ENCODE measurements around the gene CDH5.

The CDH5 gene

DNA sequence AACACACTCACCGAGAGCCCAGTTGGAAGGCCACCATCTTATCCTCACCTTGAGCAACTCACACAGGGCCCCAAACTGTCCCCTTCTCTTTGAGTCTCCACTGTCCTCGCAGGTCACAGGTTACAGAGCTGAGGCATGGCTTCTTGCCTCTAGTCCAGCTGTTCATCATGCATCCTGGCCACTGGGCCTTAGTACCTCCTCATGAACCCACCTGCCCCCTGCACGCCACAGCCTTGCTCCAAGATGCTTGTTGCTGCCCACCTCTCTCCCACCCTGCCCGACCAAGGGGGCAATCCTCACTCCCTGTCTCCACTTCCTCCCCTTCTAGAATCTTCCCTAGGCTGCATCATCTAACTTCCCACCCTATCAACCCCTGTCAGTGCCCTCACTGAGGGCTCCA is 17.1 kb downstream of the CDH5 start:
- DNase-seq (ENCODE audit: extremely low read depth, low read depth) = no peak
- H3K4me3 ChIP-seq (replicated peaks; ENCODE audit: low read depth, low read length) = no peak overlapping the region
- TF ChIP-seq, protein P1, sequence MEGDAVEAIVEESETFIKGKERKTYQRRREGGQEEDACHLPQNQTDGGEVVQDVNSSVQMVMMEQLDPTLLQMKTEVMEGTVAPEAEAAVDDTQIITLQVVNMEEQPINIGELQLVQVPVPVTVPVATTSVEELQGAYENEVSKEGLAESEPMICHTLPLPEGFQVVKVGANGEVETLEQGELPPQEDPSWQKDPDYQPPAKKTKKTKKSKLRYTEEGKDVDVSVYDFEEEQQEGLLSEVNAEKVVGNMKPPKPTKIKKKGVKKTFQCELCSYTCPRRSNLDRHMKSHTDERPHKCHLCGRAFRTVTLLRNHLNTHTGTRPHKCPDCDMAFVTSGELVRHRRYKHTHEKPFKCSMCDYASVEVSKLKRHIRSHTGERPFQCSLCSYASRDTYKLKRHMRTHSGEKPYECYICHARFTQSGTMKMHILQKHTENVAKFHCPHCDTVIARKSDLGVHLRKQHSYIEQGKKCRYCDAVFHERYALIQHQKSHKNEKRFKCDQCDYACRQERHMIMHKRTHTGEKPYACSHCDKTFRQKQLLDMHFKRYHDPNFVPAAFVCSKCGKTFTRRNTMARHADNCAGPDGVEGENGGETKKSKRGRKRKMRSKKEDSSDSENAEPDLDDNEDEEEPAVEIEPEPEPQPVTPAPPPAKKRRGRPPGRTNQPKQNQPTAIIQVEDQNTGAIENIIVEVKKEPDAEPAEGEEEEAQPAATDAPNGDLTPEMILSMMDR (IDR thresholded peaks at IDR 0.05; ENCODE audit: low read depth, low read length, missing control alignments) = no peak

DNA sequence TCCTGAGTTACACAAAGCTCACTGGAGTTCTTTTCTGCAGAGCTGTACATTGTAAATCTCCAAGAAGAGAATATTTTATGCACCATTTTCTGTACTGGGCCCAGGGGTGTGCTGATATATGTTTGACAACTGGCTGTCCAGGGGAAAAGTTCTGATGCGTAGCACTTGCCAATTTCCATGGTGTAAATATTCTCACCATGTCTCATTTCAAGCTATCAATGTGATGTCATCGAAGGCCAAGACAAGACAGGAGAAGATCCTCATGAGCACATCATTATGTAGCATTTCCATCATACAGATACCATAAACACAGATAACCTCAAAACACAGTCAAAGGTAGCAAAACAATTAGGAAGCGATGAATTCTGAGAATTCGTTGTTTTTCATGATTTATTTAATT is 18.9 kb downstream of the CDH5 start:
- no peak overlapping the region for H3K4me3 ChIP-seq (replicated peaks; ENCODE audit: low read depth, low read length)
- TF ChIP-seq, protein P1 (IDR thresholded peaks at IDR 0.05; ENCODE audit: low read depth, low read length, missing control alignments) = no peak
- DNase-seq (ENCODE audit: extremely low read depth, low read depth) = no peak

DNA sequence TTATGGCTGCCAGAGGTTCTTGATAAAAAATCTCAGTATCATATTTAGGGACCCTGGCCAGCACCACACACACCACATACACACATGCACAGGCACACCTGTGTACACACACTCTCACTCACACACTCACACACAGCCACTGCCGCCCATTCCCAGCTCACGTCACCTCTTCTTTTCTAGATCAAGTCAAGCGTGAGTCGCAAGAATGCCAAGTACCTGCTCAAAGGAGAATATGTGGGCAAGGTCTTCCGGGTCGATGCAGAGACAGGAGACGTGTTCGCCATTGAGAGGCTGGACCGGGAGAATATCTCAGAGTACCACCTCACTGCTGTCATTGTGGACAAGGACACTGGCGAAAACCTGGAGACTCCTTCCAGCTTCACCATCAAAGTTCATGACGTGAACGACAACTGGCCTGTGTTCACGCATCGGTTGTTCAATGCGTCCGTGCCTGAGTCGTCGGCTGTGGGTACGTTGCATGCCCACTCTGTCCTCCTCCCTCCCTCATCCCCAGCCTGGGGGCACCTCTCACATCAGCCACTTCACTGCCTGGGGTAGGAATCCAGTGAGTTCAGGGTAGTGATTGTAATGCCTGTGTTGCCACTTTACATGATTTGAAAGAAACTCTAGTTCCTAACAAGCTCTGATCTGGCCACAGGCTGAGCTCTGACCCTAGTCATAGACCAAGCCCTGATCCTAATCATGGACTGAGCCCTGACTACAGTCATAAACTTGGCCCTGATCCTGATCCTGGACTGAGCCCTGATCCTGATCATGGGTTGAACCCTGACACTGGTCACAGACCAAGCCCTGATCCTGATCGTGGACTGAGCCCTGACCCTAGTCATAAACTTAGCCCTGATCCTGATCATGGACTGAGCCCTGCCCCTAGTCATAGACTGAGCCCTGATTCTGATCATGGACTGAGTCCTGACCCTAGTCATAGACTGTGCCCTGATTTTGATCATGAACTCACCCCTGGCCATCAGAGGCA is 20.4 kb downstream of the CDH5 start:
- TF ChIP-seq, protein P1 (IDR thresholded peaks at IDR 0.05; ENCODE audit: low read depth, low read length, missing control alignments) = no peak
- DNase-seq (ENCODE audit: extremely low read depth, low read depth) = no peak
- no peak overlapping the region for H3K4me3 ChIP-seq (replicated peaks; ENCODE audit: low read depth, low read length)

DNA sequence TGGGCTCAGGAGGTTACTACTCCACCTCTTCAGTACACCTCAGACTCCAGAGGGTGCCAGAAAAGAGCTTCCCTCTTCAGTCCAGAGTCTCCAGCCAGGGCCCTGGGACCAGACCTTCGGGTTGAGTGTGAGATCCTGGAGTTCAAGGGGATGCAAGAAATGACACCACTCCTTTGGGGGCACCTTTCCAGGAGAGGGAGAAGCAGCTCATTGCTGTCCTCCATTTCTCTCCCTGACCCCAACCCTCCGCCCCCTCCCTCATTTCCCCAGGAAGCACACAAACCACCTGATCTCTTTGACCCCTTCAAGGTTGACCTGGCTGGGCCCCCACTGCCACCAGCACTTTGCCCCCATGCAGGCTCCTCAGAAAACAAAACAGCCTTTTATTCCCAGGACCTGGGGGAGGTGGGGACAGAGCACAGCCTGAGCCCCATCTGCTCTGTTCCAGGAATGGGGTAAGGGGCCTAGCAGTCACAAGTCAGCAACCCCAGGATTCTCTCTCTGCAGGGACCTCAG is 21.4 kb downstream of the CDH5 start:
- TF ChIP-seq, protein P1 (IDR thresholded peaks at IDR 0.05; ENCODE audit: low read depth, low read length, missing control alignments) = no peak

DNA sequence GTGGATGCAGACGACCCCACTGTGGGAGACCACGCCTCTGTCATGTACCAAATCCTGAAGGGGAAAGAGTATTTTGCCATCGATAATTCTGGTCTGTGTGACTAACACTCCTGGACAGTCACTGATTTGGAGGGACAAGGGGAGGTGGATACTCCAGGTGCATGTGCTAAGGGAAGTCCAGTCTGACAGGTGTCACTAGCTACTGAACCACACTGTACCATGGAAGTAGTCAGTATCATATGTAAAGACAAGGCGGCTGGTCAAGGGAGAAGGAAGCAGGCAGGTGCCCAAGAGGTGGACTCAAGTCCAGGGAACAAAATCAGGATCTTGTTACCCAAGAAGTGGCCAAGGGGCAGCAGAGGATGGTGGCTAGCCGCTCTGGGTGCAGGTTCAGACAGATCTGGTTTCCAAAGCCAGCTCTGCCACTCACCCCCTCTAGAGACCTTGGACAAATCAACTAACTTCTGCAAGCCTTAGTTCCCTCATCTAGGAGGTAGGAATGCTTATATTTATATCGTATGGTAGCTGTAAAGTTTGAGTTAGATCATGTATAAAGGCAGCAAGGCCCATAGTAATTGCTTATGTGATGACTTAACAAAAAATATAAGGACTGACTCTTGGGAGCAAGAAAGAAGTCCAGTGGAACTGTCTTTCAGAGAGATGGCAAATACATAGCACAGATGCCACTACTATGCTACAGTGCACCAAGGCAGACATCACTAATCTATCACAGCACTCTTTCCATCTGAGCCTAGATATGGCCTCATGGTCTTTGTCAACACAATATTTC is 22.1 kb downstream of the CDH5 start:
- DNase-seq (ENCODE audit: extremely low read depth, low read depth) = no peak
- TF ChIP-seq, protein P1 (IDR thresholded peaks at IDR 0.05; ENCODE audit: low read depth, low read length, missing control alignments) = no peak
- no peak overlapping the region for H3K4me3 ChIP-seq (replicated peaks; ENCODE audit: low read depth, low read length)

More for the DNA sequence above, 21.4 kb downstream of the CDH5 start:
- no peak for DNase-seq (ENCODE audit: extremely low read depth, low read depth)
- H3K4me3 ChIP-seq (replicated peaks; ENCODE audit: low read depth, low read length) = no peak overlapping the region

DNA sequence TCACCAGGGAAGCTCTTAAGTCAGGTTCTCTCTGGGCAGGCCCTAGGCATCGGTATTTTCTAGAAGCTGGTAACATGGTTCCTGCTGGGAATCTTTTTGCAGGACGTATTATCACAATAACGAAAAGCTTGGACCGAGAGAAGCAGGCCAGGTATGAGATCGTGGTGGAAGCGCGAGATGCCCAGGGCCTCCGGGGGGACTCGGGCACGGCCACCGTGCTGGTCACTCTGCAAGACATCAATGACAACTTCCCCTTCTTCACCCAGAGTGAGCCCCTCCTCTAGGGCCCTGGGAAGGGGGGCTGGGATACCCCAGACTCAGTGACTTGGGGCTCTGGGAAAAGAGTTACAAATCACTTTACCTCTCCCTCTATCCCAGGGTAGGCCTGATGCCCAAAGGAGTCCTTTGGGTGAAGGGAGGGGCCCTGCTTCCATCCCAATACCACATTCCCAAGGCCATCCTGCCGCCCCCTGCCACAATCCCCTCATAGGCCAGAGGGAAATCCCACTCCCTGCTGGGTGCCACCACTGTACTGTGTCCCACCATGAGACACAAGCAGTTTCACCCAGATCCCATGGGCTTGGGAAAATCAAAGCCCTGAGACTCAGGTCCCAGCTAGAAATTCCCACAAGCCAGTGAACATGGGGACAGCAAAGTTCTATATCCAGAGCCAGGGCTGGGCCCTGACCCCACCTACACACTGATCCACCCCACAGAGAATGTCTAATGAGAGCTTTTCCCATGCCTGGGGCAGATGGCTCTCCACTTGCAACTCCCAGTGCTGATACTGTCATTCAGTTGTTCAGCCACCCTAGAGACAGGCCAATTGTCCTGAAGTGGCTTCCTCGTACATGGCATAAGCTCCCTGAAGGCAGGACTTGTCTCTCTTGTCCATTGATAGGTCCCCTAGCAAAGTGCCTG is 23.0 kb downstream of the CDH5 start:
- TF ChIP-seq, protein P1 (IDR thresholded peaks at IDR 0.05; ENCODE audit: low read depth, low read length, missing control alignments) = no peak
- H3K4me3 ChIP-seq (replicated peaks; ENCODE audit: low read depth, low read length) = no peak overlapping the region
- DNase-seq (ENCODE audit: extremely low read depth, low read depth) = no peak

Measured in HFF-Myc (cell line).